Activated naive CD8-positive, alpha-beta T cell treated with anti-CD3 and anti-CD28 coated beads, Interleukin-2, amount 10 ng/mL, durations not matched to agents 7 days and 5 days (primary cell): ENCODE measurements around the gene WDR49. TPM values are rescaled to one million over a fixed set of nuclear protein-coding genes. Genes with fewer than 3 reads are reported as not detected.

ENCODE experiments used
- ATAC-seq: fragments of 150-1000 bp; cut with Tn5 transposase; one replicate; pipeline ENCODE4 v1.10.0; 2021; ENCODE audit warnings: low read depth, moderate library complexity
- POLR2A ChIA-PET: fragments of 350-600 bp; sonication (Branson Sonifier 250); formaldehyde crosslinking; loops from one replicate; lab custom pipeline; 2021; ENCODE audit warnings: antibody characterized with exemption; lab: Charles Lee
- DNase-seq: peaks from one replicate; pipeline ENCODE4 v3.0.0; 2021
- H3K27ac Mint-ChIP-seq: one replicate; pipeline ENCODE4 v1.8.0; 2022; ENCODE audit warnings: mild to moderate bottlenecking, mixed read lengths
- H3K27me3 Mint-ChIP-seq: one replicate; pipeline ENCODE4 v1.8.0; 2022; ENCODE audit warnings: mild to moderate bottlenecking, moderate library complexity, mixed read lengths
- H3K36me3 Mint-ChIP-seq: one replicate; pipeline ENCODE4 v1.8.0; 2021; ENCODE audit warnings: mild to moderate bottlenecking, mixed read lengths
- H3K4me1 Mint-ChIP-seq: one replicate; pipeline ENCODE4 v1.8.0; 2021; ENCODE audit warnings: mixed read lengths
- H3K4me3 Mint-ChIP-seq: one replicate; pipeline ENCODE4 v1.8.0; 2022; ENCODE audit warnings: mild to moderate bottlenecking, moderate library complexity, mixed read lengths
- H3K9me3 Mint-ChIP-seq: one replicate; pipeline ENCODE4 v1.8.0; 2021; ENCODE audit warnings: mixed read lengths
- total RNA-seq, 2 experiments: library from RNA; stranded (reverse); gene quantifications; one replicate each; pipeline ENCODE4 v1.2.3, GENCODE V29; 2021

The WDR49 gene
- total RNA-seq, 2 experiments from 2014 or later, result 0.33 TPM; not detected in 1

DNA sequence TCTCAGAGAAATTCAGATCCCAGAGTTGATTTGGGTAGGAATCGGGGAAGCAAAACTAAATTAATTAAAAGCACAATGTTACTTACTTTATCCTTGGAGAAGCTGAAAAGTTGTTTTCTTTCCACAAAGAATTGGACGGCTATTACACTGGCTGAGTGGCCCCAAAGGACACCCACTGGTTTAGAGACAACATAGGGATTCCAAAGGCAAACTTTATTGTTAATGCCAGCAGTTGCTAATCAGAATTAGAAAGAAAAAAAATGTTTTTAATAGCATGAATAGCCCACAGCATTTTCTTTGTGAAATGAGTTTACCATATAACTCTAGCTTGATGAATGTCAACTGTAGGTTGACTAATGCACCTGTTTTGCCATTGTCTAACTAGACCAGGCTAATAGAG is 51.7 kb downstream of the WDR49 start:
- Mint-ChIP-seq H3K27ac (no peak overlapping the region), H3K9me3 (no peaks in the 10 kb centered on the region), H3K36me3 (no peaks in the 10 kb centered on the region), H3K4me3 (no peak overlapping the region), H3K4me1 (no peaks in the 10 kb centered on the region), H3K27me3 (no peaks in the 10 kb centered on the region)
- DNase-seq, result no peak
- no peak for ATAC-seq
- POLR2A ChIA-PET, result no interaction called here

DNA sequence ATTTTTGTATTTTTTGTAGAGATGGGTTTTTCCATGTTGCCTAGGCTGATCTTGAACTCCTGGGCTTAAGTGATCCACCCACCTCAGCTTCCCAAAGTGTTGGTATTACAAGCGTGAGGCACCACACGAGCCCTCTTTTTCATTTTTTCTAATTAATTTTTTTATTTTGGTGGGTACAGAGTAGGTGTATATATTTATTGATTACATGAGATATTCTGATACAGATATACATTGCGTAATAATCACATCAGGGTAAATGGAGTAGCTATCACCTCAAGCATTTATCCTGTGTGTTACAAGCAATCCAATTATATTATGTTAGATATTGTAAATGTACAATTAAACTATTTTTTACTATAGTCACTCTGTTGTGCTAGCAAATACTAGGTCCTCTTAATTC is 66.1 kb downstream of the WDR49 start:
- H3K27ac Mint-ChIP-seq, result no peak overlapping the region
- H3K36me3 Mint-ChIP-seq, result no peaks in the 10 kb centered on the region
- no peaks in the 10 kb centered on the region for H3K4me1 Mint-ChIP-seq
- no peaks in the 10 kb centered on the region for H3K9me3 Mint-ChIP-seq
- no peak for DNase-seq
- H3K4me3 Mint-ChIP-seq, result no peak overlapping the region
- H3K27me3 Mint-ChIP-seq, result no peaks in the 10 kb centered on the region
- ATAC-seq, result no peak
- POLR2A ChIA-PET, result no interaction called here

DNA sequence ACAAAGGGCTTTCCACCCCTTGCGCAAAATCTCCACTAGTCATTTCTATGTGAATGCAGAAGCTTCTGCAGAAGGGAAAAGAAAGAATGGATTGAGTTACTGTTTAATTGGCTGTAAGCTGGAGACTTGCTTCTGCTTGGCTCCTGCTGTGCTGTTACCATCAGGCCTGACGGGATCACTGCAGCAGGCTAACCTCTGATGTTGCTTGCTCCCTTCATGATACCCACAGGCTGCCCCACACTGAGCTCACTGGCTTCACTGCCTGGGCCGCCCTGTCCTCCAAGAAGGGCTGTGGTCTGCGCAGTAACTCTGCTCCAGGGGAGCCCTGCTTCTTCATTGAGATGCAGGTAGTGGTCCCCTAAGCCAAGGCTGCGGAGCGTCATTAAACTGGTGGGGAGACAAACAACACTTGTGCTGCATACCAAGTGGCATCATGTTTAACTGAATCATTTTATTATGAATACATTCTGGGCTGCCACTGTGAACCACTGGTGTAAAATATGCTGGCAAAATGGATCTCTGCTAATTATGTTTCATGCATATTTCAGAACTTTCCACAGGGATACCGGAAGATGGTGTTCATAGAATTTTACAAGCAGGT is 78.6 kb downstream of the WDR49 start:
- DNase-seq (no peak), ATAC-seq (no peak)
- H3K36me3 Mint-ChIP-seq, result no peaks in the 10 kb centered on the region
- no peak overlapping the region for H3K4me3 Mint-ChIP-seq
- POLR2A ChIA-PET, result no interaction called here
- H3K27ac Mint-ChIP-seq, result no peak overlapping the region
- peaks cover 2% of the 10 kb centered on the region for H3K27me3 Mint-ChIP-seq
- H3K9me3 Mint-ChIP-seq, result no peaks in the 10 kb centered on the region
- H3K4me1 Mint-ChIP-seq, result no peaks in the 10 kb centered on the region

DNA sequence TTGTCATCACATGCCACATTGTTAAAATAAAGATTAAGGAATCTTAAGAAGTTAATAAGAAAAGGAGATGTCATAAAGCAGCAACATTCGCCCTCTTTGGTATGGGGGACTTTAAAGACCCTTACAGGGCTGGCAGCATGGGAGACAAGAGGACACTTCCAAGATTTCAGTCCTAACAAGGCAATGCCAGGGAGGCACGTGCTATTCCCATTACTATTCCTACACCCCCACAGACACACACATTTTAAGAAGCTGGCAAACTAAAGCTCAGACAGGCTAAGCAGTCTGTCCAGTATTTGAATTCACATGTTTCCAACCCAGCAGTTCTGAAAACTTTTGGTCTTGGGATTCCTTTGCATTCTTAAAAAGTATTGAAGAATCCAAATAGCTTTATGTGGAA is 80.8 kb downstream of the WDR49 start:
- no peaks in the 10 kb centered on the region for H3K4me1 Mint-ChIP-seq
- H3K4me3 Mint-ChIP-seq, result no peak overlapping the region
- POLR2A ChIA-PET, result no interaction called here
- no peaks in the 10 kb centered on the region for H3K36me3 Mint-ChIP-seq
- no peak for ATAC-seq
- no peak overlapping the region for H3K27ac Mint-ChIP-seq
- H3K27me3 Mint-ChIP-seq, result no peaks in the 10 kb centered on the region
- DNase-seq, result no peak
- H3K9me3 Mint-ChIP-seq, result no peaks in the 10 kb centered on the region

DNA sequence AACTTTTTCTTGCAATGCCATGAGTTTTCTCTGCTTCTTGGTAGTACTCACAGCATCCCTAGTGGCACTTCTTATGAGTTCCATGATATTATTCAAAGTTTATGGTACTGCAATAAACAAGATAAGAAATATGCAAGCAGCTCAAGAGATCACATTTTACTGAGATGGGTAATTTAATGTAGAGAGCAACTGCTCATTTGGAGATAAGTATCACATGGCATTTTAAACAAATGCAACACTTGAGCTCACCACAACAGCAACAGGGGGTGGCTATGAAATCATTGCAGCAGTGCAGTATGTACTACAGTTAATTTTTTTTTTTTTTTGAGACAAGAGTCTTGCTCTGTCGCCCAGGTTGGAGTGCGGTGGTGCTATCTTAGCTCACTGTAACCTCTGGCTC is 85.1 kb downstream of the WDR49 start:
- POLR2A ChIA-PET, result no interaction called here
- no peak overlapping the region for H3K4me3 Mint-ChIP-seq
- no peak overlapping the region for H3K27ac Mint-ChIP-seq
- no peaks in the 10 kb centered on the region for H3K27me3 Mint-ChIP-seq
- H3K36me3 Mint-ChIP-seq, result no peaks in the 10 kb centered on the region
- no peak for ATAC-seq
- H3K9me3 Mint-ChIP-seq, result no peaks in the 10 kb centered on the region
- no peaks in the 10 kb centered on the region for H3K4me1 Mint-ChIP-seq
- DNase-seq, result no peak

DNA sequence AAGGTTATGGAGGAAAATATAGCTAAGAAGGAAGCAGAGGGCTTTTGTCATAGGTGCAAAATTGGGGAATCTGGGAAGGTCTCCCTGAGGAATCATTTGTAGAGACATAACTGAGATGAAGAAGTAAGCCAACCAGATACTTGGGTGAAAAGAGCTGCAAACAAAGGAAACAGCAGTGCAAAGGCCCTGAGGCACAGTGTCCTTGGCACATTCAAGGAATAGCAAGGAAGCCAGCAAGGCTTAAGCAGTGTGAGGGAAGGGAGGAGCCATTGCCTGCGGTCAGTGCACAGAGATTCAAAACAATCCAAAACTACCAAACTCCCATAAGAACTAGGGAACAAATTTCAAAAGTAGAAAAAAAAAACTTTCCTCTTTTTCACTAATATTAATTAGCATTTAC is 88.3 kb downstream of the WDR49 start:
- H3K9me3 Mint-ChIP-seq, result no peaks in the 10 kb centered on the region
- POLR2A ChIA-PET, result no interaction called here
- no peak overlapping the region for H3K27ac Mint-ChIP-seq

DNA sequence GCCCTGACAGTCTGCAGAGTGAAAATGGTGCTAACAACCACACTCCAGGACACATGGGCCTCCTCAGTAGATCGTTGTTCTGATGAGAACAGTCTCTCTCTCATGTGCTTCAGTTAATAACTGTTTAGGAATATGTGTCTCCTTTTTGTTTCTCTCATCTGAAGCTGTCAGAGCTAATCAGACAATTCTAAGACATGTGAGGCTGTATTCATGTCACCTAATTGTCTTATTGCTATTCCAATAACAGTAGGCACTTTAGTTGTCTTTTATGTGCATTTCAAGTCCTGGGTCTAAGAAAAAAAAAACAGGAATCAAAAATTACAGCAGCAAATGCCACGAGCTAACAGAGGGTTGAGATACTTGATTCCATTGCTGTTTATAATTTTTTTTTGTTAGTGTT is 89.1 kb downstream of the WDR49 start:
- Mint-ChIP-seq H3K4me3 (no peak overlapping the region), H3K27ac (no peak overlapping the region), H3K36me3 (no peaks in the 10 kb centered on the region), H3K4me1 (no peaks in the 10 kb centered on the region), H3K27me3 (no peaks in the 10 kb centered on the region), H3K9me3 (no peaks in the 10 kb centered on the region)
- POLR2A ChIA-PET, result no interaction called here
- DNase-seq, result no peak
- ATAC-seq, result no peak

More for the DNA sequence above, 88.3 kb downstream of the WDR49 start:
- H3K4me3 Mint-ChIP-seq, result no peak overlapping the region
- no peak for ATAC-seq
- H3K36me3 Mint-ChIP-seq, result no peaks in the 10 kb centered on the region
- H3K4me1 Mint-ChIP-seq, result no peaks in the 10 kb centered on the region
- no peak for DNase-seq
- no peaks in the 10 kb centered on the region for H3K27me3 Mint-ChIP-seq

DNA sequence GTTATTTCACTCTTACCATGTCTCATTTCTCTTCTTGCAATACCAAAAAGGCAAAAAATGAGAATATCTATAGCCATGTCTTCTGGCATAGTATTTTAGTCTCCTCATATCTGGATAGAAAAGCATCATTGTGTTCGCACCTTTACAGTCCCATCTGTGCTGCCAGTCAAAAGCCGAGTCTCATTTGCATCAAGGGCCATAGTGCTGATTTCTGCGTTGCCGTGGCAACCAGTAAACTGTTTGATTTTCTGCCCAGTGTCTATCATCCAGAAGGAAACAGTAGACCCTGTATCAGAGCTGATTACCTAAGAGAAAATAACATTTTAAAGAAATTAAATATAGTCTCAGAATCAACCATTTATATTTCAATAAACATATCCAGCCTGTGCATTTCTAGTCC is 93.8 kb downstream of the WDR49 start:
- Mint-ChIP-seq H3K27ac (no peak overlapping the region), H3K4me1 (no peaks in the 10 kb centered on the region), H3K27me3 (no peaks in the 10 kb centered on the region), H3K36me3 (no peaks in the 10 kb centered on the region), H3K4me3 (no peak overlapping the region), H3K9me3 (no peaks in the 10 kb centered on the region)
- DNase-seq (no peak), ATAC-seq (no peak)
- POLR2A ChIA-PET, result no interaction called here

DNA sequence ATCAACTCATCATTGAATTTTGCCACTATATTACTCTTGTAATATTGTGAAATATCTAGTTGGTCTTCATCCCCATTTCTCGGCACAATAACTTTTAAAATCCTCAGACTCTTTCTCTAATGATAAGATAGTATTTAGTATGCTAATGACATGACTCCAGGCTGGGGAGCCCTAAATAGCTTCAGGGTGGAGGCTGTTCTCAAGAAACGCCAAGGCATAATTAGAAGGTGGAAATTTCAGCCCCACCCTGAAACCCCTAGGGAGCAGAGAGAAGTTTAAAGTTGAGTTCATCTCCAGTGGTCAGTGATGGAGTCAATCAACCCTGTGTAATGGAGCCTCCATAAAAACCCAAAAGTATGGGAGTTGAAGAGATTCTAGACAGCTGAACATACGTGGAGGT is 98.8 kb downstream of the WDR49 start:
- POLR2A ChIA-PET, result no interaction called here
- no peak for DNase-seq
- no peaks in the 10 kb centered on the region for H3K27me3 Mint-ChIP-seq
- no peak for ATAC-seq
- no peaks in the 10 kb centered on the region for H3K4me1 Mint-ChIP-seq
- H3K36me3 Mint-ChIP-seq, result no peaks in the 10 kb centered on the region
- H3K4me3 Mint-ChIP-seq, result no peak overlapping the region
- H3K9me3 Mint-ChIP-seq, result no peaks in the 10 kb centered on the region
- H3K27ac Mint-ChIP-seq, result no peak overlapping the region

DNA sequence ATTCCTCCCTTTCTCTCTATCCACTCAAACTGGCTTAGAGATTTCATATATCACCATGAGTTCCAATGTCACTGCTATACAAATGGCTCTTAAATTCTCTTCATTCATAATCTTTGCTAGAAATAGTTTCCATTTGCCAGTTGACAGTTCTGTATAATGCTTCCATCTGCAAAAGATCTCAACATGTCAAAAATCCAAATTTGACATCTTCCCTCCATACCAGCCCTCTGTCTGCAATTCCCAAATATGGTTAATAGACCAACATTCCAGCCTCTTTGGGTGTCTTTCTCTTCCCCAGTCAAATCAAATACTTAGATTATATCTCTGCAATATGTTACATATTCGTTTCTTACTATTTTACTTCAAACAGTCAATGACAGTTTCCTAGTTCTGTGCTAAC is 115.7 kb downstream of the WDR49 start:
- no peak overlapping the region for H3K4me3 Mint-ChIP-seq
- ATAC-seq (no peak), DNase-seq (no peak)
- POLR2A ChIA-PET, result no interaction called here
- no peaks in the 10 kb centered on the region for H3K4me1 Mint-ChIP-seq
- H3K9me3 Mint-ChIP-seq, result peaks cover 3% of the 10 kb centered on the region
- H3K27me3 Mint-ChIP-seq, result peaks cover 2% of the 10 kb centered on the region
- H3K36me3 Mint-ChIP-seq, result no peaks in the 10 kb centered on the region
- no peak overlapping the region for H3K27ac Mint-ChIP-seq

DNA sequence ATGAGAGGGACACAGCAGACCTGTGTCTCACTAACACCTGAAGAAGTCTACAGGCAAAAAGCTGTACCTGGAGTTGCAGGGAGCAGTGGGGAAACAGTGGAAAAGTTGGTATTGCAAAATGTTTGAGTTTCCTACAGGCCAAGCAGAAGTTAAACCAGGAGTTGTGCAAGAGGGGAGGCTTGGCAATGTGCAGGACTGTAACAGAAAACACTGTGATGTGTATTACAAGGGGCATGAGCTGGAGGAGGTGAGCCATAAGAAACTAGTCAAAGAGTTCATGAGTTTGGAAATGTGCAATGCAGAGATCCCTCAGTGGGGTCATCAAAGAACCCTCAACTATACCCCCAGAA is 132.8 kb downstream of the WDR49 start:
- no peaks in the 10 kb centered on the region for H3K4me1 Mint-ChIP-seq
- H3K27ac Mint-ChIP-seq, result no peak overlapping the region
- ATAC-seq (no peak), DNase-seq (no peak)
- no peak overlapping the region for H3K4me3 Mint-ChIP-seq
- H3K9me3 Mint-ChIP-seq, result no peaks in the 10 kb centered on the region
- no peaks in the 10 kb centered on the region for H3K36me3 Mint-ChIP-seq
- no peaks in the 10 kb centered on the region for H3K27me3 Mint-ChIP-seq
- POLR2A ChIA-PET, result no interaction called here

DNA sequence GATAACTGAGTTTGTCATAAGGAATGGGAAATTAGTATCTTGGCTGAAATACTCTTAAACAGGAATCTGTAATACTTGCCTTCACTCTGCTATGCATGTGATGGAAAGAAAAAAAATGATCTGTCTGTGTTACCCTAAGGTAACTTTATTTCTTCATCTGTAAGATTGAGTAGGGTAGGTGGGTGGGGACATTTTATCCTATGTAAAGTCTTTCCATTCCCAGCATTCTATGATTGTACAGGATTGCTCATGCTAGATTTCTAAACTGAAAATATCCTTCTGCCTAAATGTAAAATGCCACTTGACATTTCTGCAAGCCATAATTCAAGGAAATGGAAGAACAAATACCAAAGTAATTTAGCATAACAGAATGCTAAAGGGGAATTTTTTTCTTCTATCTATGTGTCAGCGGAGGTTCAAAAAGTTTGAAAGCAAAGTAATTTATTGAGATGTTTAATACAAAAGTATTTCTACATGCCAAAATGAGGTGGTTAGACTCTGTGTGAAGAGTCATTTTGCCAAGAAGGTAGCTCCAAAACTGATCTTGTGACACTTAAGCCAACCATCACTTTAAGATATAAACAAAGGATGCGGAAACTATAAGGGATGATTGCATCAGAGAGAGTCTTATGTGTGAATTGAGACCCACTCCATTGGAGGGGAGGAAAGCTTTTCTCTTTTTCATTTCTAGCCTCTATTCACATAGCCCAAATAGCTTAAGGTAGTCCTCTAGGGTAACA is 133.3 kb downstream of the WDR49 start:
- no peaks in the 10 kb centered on the region for H3K36me3 Mint-ChIP-seq
- no peak overlapping the region for H3K27ac Mint-ChIP-seq
- H3K9me3 Mint-ChIP-seq, result no peaks in the 10 kb centered on the region
- no peaks in the 10 kb centered on the region for H3K4me1 Mint-ChIP-seq
- no peak overlapping the region for H3K4me3 Mint-ChIP-seq
- POLR2A ChIA-PET, result no interaction called here
- DNase-seq, result no peak
- ATAC-seq, result no peak
- H3K27me3 Mint-ChIP-seq, result no peaks in the 10 kb centered on the region

DNA sequence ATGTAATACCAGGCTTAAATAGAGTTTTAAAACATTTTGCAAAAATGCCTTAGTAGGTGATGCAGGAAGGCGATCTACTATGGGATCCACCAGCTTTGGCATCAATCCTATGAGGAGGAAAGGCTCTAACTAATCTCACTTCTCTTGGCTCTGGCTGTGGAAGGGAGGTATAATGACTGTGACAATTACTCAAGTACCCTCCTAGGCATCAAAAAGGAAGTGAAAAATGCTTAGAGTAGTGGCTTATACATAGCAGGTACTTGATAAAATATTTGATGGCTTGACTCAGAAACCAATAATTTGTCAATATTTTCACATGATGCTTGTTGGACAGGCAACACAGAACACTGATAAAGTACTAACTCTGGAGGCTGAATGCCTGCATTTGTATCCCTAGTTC is 145.8 kb downstream of the WDR49 start:
- Mint-ChIP-seq H3K27ac (no peak overlapping the region), H3K9me3 (no peaks in the 10 kb centered on the region), H3K27me3 (no peaks in the 10 kb centered on the region), H3K36me3 (no peaks in the 10 kb centered on the region), H3K4me1 (no peaks in the 10 kb centered on the region), H3K4me3 (no peak overlapping the region)
- ATAC-seq (no peak), DNase-seq (no peak)
- POLR2A ChIA-PET, result no interaction called here

DNA sequence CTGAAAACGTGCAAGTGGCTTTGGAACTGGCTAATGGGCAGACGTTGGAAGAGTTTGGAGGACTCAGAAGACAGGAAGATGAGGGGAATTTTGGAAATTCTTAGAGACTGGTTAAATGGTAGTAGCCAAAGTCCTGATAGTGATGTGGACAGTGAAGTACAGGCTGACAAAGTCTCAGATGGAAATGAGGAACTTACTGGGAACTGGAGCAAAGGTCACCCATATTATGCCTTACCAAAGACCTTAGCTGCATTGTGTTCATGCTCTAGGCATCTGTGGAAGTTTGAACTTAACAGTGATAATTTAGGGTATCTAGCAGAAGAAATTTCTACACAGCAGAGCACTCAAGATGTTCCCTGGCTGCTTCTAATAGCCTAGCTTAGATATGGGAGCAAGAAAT is 151.3 kb downstream of the WDR49 start:
- Mint-ChIP-seq H3K4me1 (no peaks in the 10 kb centered on the region), H3K9me3 (no peaks in the 10 kb centered on the region), H3K27me3 (no peaks in the 10 kb centered on the region), H3K27ac (no peak overlapping the region), H3K4me3 (no peak overlapping the region), H3K36me3 (no peaks in the 10 kb centered on the region)
- DNase-seq (no peak), ATAC-seq (no peak)
- POLR2A ChIA-PET, result no interaction called here
